Measurements from ENCODE around the gene RREB1.

Gene RREB1

GRCh38 chr6:7150381-7151064, 42.8 kb downstream of the RREB1 start:
- Histone ChIP-seq H3K27me3 (ENCODE audit: low read length) (no peaks in the 10 kb centered on the region), H3K27ac (ENCODE audit: low read depth, low read length) (no peak overlapping the region), H3K4me2 (ENCODE audit: low read depth, low read length, poor library complexity, severe bottlenecking) (no peak overlapping the region), H4K20me1 (ENCODE audit: low read depth, low read length) (peaks cover 8% of the 10 kb centered on the region; the same call in 1 of the 2 replicates), H3K4me3 (ENCODE audit: insufficient read depth, low read length, poor library complexity, severe bottlenecking) (no peak overlapping the region), H3K9me3 (ENCODE audit: insufficient read depth, low read length) (no peaks in the 10 kb centered on the region), H3K79me2 (ENCODE audit: insufficient read depth, low read length) (no peaks in the 10 kb centered on the region), H3F3A (ENCODE audit: insufficient read depth) (no peaks in the 10 kb centered on the region), H3K9ac (ENCODE audit: low read length) (no peak overlapping the region), H3K36me3 (ENCODE audit: low read length) (no peaks in the 10 kb centered on the region), H2AFZ (ENCODE audit: low read depth, low read length, severe bottlenecking) (no peak overlapping the region), H3K9me2 (replicated peaks; ENCODE audit: insufficient read depth, low read length) (no peaks in the 10 kb centered on the region)
- TF ChIP-seq, protein P1, sequence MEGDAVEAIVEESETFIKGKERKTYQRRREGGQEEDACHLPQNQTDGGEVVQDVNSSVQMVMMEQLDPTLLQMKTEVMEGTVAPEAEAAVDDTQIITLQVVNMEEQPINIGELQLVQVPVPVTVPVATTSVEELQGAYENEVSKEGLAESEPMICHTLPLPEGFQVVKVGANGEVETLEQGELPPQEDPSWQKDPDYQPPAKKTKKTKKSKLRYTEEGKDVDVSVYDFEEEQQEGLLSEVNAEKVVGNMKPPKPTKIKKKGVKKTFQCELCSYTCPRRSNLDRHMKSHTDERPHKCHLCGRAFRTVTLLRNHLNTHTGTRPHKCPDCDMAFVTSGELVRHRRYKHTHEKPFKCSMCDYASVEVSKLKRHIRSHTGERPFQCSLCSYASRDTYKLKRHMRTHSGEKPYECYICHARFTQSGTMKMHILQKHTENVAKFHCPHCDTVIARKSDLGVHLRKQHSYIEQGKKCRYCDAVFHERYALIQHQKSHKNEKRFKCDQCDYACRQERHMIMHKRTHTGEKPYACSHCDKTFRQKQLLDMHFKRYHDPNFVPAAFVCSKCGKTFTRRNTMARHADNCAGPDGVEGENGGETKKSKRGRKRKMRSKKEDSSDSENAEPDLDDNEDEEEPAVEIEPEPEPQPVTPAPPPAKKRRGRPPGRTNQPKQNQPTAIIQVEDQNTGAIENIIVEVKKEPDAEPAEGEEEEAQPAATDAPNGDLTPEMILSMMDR (IDR thresholded peaks at IDR 0.05; ENCODE audit: insufficient read depth, low read length, poor library complexity, severe bottlenecking): no peak
- no peak for TF ChIP-seq EZH2phosphoT487 (conservative IDR thresholded peaks at IDR 0.05; ENCODE audit: low read length)

- no peak overlapping the region for H3K4me3 ChIP-seq (ENCODE audit: insufficient read depth, low read length, poor library complexity, severe bottlenecking)
- no peaks in the 10 kb centered on the region for H3K79me2 ChIP-seq (ENCODE audit: insufficient read depth, low read length)
- H3F3A ChIP-seq (ENCODE audit: insufficient read depth): no peaks in the 10 kb centered on the region
- no peak overlapping the region for H3K4me2 ChIP-seq (ENCODE audit: low read depth, low read length, poor library complexity, severe bottlenecking)
- no peaks in the 10 kb centered on the region for H3K9me3 ChIP-seq (ENCODE audit: insufficient read depth, low read length)
- H3K36me3 ChIP-seq (ENCODE audit: low read length): no peaks in the 10 kb centered on the region
- H2AFZ ChIP-seq (ENCODE audit: low read depth, low read length, severe bottlenecking): no peak overlapping the region
- H3K27ac ChIP-seq (ENCODE audit: low read depth, low read length): no peak overlapping the region
- H4K20me1 ChIP-seq (ENCODE audit: low read depth, low read length): peaks cover 8% of the 10 kb centered on the region; the same call in 1 of the 2 replicates
- H3K9me2 ChIP-seq (replicated peaks; ENCODE audit: insufficient read depth, low read length): no peaks in the 10 kb centered on the region
- no peaks in the 10 kb centered on the region for H3K27me3 ChIP-seq (ENCODE audit: low read length)
- H3K9ac ChIP-seq (ENCODE audit: low read length): no peak overlapping the region
- TF ChIP-seq, protein P1 (IDR thresholded peaks at IDR 0.05; ENCODE audit: insufficient read depth, low read length, poor library complexity, severe bottlenecking): no peak
Measured at GRCh38 chr6:7151381-7151780, 43.6 kb downstream of the RREB1 start.

DNA sequence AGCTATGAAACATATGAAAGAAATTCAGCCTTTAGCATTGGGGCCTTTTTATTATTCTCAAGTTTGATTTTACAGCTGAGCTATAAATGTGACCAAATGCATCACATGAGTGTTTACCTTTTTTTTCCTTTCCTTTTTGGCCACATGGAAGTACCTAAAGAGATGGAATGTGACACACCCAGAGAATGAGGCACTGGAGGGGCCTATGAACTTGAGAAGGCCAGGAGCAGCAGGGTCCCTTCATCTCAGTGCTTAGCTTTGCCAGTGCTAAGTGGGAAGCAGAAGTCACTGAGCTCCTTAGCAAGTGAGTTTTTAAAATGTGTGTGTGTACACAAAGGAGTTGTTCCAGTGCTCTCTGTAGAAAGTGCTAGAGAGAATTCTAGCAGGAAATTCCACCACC, 44.7 kb downstream of the RREB1 start:
- no peaks in the 10 kb centered on the region for H3K79me2 ChIP-seq (ENCODE audit: insufficient read depth, low read length)
- H3K36me3 ChIP-seq (ENCODE audit: low read length): no peaks in the 10 kb centered on the region
- H3K4me3 ChIP-seq (ENCODE audit: insufficient read depth, low read length, poor library complexity, severe bottlenecking): no peak overlapping the region
- H2AFZ ChIP-seq (ENCODE audit: low read depth, low read length, severe bottlenecking): no peak overlapping the region
- no peak for TF ChIP-seq EZH2phosphoT487 (conservative IDR thresholded peaks at IDR 0.05; ENCODE audit: low read length)
- TF ChIP-seq, protein P1 (IDR thresholded peaks at IDR 0.05; ENCODE audit: insufficient read depth, low read length, poor library complexity, severe bottlenecking): no peak
- H3K4me2 ChIP-seq (ENCODE audit: low read depth, low read length, poor library complexity, severe bottlenecking): no peak overlapping the region
- H3F3A ChIP-seq (ENCODE audit: insufficient read depth): no peaks in the 10 kb centered on the region
- no peaks in the 10 kb centered on the region for H3K9me3 ChIP-seq (ENCODE audit: insufficient read depth, low read length)
- no peaks in the 10 kb centered on the region for H3K27me3 ChIP-seq (ENCODE audit: low read length)
- H3K27ac ChIP-seq (ENCODE audit: low read depth, low read length): no peak overlapping the region
- H3K9me2 ChIP-seq (replicated peaks; ENCODE audit: insufficient read depth, low read length): no peaks in the 10 kb centered on the region
- peaks cover 8% of the 10 kb centered on the region; the same call in 1 of the 2 replicates for H4K20me1 ChIP-seq (ENCODE audit: low read depth, low read length)
- H3K9ac ChIP-seq (ENCODE audit: low read length): no peak overlapping the region
